Superior temporal gyrus (tissue), 1 donor: ENCODE data around the gene MBNL1.
A peak's percentile ranks its signal among the peaks of the same experiment; 100 is the strongest.

Experiments used
- DNase-seq: peaks from one replicate; pipeline ENCODE4 v3.0.0-alpha.2; 2016; ENCODE audit errors: extremely low spot score

The MBNL1 gene

GRCh38 chr3:152444029-152444641 lies 175.4 kb downstream of the MBNL1 start:
- DNase-seq: peak; percentile 96

GRCh38 chr3:152445212-152445611 lies 176.5 kb downstream of the MBNL1 start:
- DNase-seq: peak; percentile 52

- DNase-seq: no peak
Observed at GRCh38 chr3:152446495-152446894, 177.8 kb downstream of the MBNL1 start.

GRCh38 chr3:152447511-152447910 lies 178.8 kb downstream of the MBNL1 start:
- no peak for DNase-seq

- DNase-seq: no peak
Observed at GRCh38 chr3:152448091-152448490, 179.4 kb downstream of the MBNL1 start.

GRCh38 chr3:152452318-152452717 lies 183.6 kb downstream of the MBNL1 start:
- DNase-seq: no peak

GRCh38 chr3:152454076-152454875 lies 185.5 kb downstream of the MBNL1 start:
- peak; percentile 81 for DNase-seq

GRCh38 chr3:152455989-152456388 lies 187.3 kb downstream of the MBNL1 start:
- DNase-seq: no peak

- DNase-seq: peak; percentile 62
Observed at GRCh38 chr3:152457500-152458375, 189.0 kb downstream of the MBNL1 start.

GRCh38 chr3:152458376-152459117 lies 189.8 kb downstream of the MBNL1 start:
- peak; percentile 59 for DNase-seq

- no peak for DNase-seq
Observed at GRCh38 chr3:152459118-152459515, 190.4 kb downstream of the MBNL1 start.

GRCh38 chr3:152459572-152459971 lies 190.8 kb downstream of the MBNL1 start:
- peak; percentile 15 for DNase-seq

- peak; percentile 69 for DNase-seq
Observed at GRCh38 chr3:152460936-152461335, 192.2 kb downstream of the MBNL1 start.

GRCh38 chr3:152461460-152461859 lies 192.7 kb downstream of the MBNL1 start:
- no peak for DNase-seq

GRCh38 chr3:152466784-152467183 lies 198.1 kb downstream of the MBNL1 start:
- DNase-seq: peak; percentile 74

GRCh38 chr3:152469248-152470025 lies 200.7 kb downstream of the MBNL1 start:
- DNase-seq: no peak

GRCh38 chr3:152470095-152470494 lies 201.4 kb downstream of the MBNL1 start:
- DNase-seq: no peak

GRCh38 chr3:152470893-152471292 lies 202.2 kb downstream of the MBNL1 start:
- no peak for DNase-seq

- DNase-seq: peak; percentile 93
Observed at GRCh38 chr3:152471814-152472671, 203.3 kb downstream of the MBNL1 start.

GRCh38 chr3:152472672-152472954 lies 203.9 kb downstream of the MBNL1 start:
- no peak for DNase-seq
